Adipose tissue (tissue), 3 donors: Measurements from ENCODE around the gene CRYZ. TPM values are rescaled to one million over a fixed set of nuclear protein-coding genes. Genes with fewer than 3 reads are reported as not detected.
"Not testable (repeated sequence)": the region's sequence is repeated elsewhere in the genome, so short reads cannot be mapped to it uniquely, and the experiment has no call there.

Source experiments
- H3K27ac ChIP-seq: one replicate; pipeline ENCODE4 v1.5.1; 2013; ENCODE audit warnings: low read depth, low read length
- WGBS, 3 donors: extraction: QIAGEN DNeasy Blood & Tissue Kit; methylation state at CpG; one replicate each; pipeline ENCODE4 v1.1.7; 2013; 5-methylcytosine and 5-hydroxymethylcytosine counted together
- polyA plus RNA-seq, 3 donors: library from polyadenylated mRNA; stranded (reverse); fragments of 200-250 nt; gene quantifications; one replicate each; pipeline ENCODE4 v1.2.3, GENCODE V29; 2013
- donor health status: healthy with polysubstance abuse.
- donor health status: Bipolar disorder and iron deficiency.
- donor health status: healthy.

Gene CRYZ
- polyA plus RNA-seq, 3 donors, result 21.4 to 30.2 (median 26.3) TPM

- 5 to 15% (median 14%) methylated on average over 13 to 17 of the region's 17 CpGs for WGBS, 3 donors
Measured at GRCh38 chr1:74732071-74732946, 541 bp downstream of the CRYZ start.

GRCh38 chr1:74731399-74732052 is 1.3 kb downstream of the CRYZ start:
- 25 to 82% (median 73%) methylated on average over 11 of the region's 11 CpGs for WGBS, 3 donors
- H3K27ac ChIP-seq, result no peak overlapping the region

More at GRCh38 chr1:74732071-74732946, 541 bp downstream of the CRYZ start:
- H3K27ac ChIP-seq, result not testable (repeated sequence)

- WGBS, 3 donors, result 73 to 84% (median 81%) methylated on average over 6 of the region's 6 CpGs
- H3K27ac ChIP-seq, result no peak overlapping the region
Measured at GRCh38 chr1:74729741-74730478, 2.9 kb downstream of the CRYZ start.

GRCh38 chr1:74728736-74729135 is 4.1 kb downstream of the CRYZ start:
- 69 to 77% (median 70%) methylated on average over 3 of the region's 3 CpGs for WGBS, 3 donors
- H3K27ac ChIP-seq, result no peak overlapping the region

- 89 to 100% (median 92%) methylated on average over 1 of the region's 1 CpG for WGBS, 3 donors
Measured at GRCh38 chr1:74726063-74726462, 6.8 kb downstream of the CRYZ start.

GRCh38 chr1:74717626-74718025 is 15.2 kb downstream of the CRYZ start:
- 98 to 99% (median 99%) methylated on average over 2 of the region's 2 CpGs for WGBS, 3 donors

More at GRCh38 chr1:74726063-74726462, 6.8 kb downstream of the CRYZ start:
- H3K27ac ChIP-seq, result no peak overlapping the region

GRCh38 chr1:74716822-74717221 is 16.0 kb downstream of the CRYZ start:
- H3K27ac ChIP-seq, result no peak overlapping the region
- 93 to 100% (median 100%) methylated on average over 1 of the region's 1 CpG for WGBS, 3 donors

More at GRCh38 chr1:74717626-74718025, 15.2 kb downstream of the CRYZ start:
- no peak overlapping the region for H3K27ac ChIP-seq

GRCh38 chr1:74715806-74716205 is 17.0 kb downstream of the CRYZ start:
- WGBS, 3 donors, result 87 to 96% (median 94%) methylated on average over 6 of the region's 6 CpGs

GRCh38 chr1:74715236-74715502 is 17.7 kb downstream of the CRYZ start:
- 83 to 91% (median 88%) methylated on average over 1 of the region's 1 CpG for WGBS, 3 donors
- no peak overlapping the region for H3K27ac ChIP-seq

More at GRCh38 chr1:74715806-74716205, 17.0 kb downstream of the CRYZ start:
- H3K27ac ChIP-seq, result no peak overlapping the region

GRCh38 chr1:74714429-74715235 is 18.2 kb downstream of the CRYZ start:
- H3K27ac ChIP-seq, result no peak overlapping the region
- 64 to 84% (median 79%) methylated on average over 1 of the region's 1 CpG for WGBS, 3 donors

- 91 to 96% (median 93%) methylated on average over 3 of the region's 3 CpGs for WGBS, 3 donors
- H3K27ac ChIP-seq, result no peak overlapping the region
Measured at GRCh38 chr1:74713849-74714248, 19.0 kb downstream of the CRYZ start.

- H3K27ac ChIP-seq, result no peak overlapping the region
- WGBS, 3 donors, result 42 to 64% (median 56%) methylated on average over 1 of the region's 1 CpG
Measured at GRCh38 chr1:74712881-74713280, 20.0 kb downstream of the CRYZ start.

GRCh38 chr1:74703386-74704182 is 29.3 kb downstream of the CRYZ start:
- 79 to 94% (median 88%) methylated on average over 6 of the region's 6 CpGs for WGBS, 3 donors
- H3K27ac ChIP-seq, result no peak overlapping the region

- no peak overlapping the region for H3K27ac ChIP-seq
Measured at GRCh38 chr1:74699331-74699730, 33.5 kb downstream of the CRYZ start.

- no peak overlapping the region for H3K27ac ChIP-seq
- WGBS, 3 donors, result 67 to 79% (median 70%) methylated on average over 2 of the region's 2 CpGs
Measured at GRCh38 chr1:74697832-74698231, 35.0 kb downstream of the CRYZ start.

- H3K27ac ChIP-seq, result no peak overlapping the region
Measured at GRCh38 chr1:74693473-74693872, 39.4 kb downstream of the CRYZ start.

GRCh38 chr1:74690909-74691308 is 41.9 kb downstream of the CRYZ start:
- WGBS, 3 donors, result 65 to 96% (median 86%) methylated on average over 4 of the region's 4 CpGs

More at GRCh38 chr1:74693473-74693872, 39.4 kb downstream of the CRYZ start:
- 63 to 88% (median 81%) methylated on average over 2 of the region's 2 CpGs for WGBS, 3 donors

GRCh38 chr1:74690364-74690696 is 42.5 kb downstream of the CRYZ start:
- 14 to 20% (median 18%) methylated on average over 2 of the region's 2 CpGs for WGBS, 3 donors
- no peak overlapping the region for H3K27ac ChIP-seq

More at GRCh38 chr1:74690909-74691308, 41.9 kb downstream of the CRYZ start:
- H3K27ac ChIP-seq, result no peak overlapping the region
